GM23248 (cell line): ENCODE data around the gene PRICKLE2.

Source experiments
- EZH2 ChIP-seq: fragments of 200-600 bp; sonication (generic); IDR thresholded peaks from 2 replicates; pipeline ENCODE4 v1.6.1; 2018; ENCODE audit warnings: antibody characterized with exemption, mild to moderate bottlenecking; ENCODE audit not compliant: insufficient read depth, poor library complexity, severe bottlenecking
- EZH2phosphoT487 ChIP-seq: fragments of 200-600 bp; sonication (generic); IDR thresholded peaks from 2 replicates; pipeline ENCODE4 v1.6.1; 2018; ENCODE audit warnings: antibody characterized with exemption, moderate library complexity, mild to moderate bottlenecking, low read depth; ENCODE audit not compliant: insufficient read depth

DNA sequence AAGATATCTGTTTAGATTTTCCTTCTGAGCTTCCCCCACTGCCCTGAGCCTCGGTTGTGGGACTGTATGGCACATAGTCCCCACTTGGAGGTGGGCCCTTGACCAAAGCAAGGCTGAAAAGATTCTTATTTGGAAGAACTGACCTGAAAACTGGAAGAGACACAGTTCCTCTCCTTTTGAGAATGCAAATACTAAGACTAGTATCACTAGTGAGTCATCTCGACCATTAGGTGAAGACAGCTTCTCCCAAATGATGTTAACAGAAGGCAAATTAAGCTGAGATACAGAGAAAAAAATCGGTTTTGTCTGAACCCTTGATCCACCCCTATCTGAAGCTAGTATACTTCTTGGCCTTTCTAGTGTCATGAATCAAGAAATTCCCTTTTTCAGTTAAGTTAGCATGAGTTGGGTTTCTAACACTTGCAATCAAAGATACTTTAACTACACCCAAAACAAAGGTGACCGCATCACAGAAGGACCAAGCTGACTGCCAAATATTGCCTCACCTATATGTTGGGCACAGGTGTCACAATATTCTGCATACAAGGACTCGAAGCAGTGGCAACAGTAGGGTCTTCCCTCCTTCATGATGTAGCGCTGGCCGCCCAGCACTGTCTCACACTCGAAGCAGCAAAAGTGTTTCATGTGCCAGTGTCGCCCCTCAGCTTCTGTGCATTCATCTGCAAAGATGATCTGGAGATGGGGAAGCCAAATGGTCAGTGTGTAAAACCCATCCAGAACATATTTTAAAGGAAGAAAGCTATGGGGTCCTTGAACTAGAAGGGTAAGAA lies 72.4 kb downstream of the PRICKLE2 start:
- TF ChIP-seq EZH2 (no peak), EZH2phosphoT487 (no peak)
